SK-N-SH treated with all-trans-retinoic acid at 6 μM for 48 hours (cell line): ENCODE data around the gene TMEM143.

Experiments
- ARNTL ChIP-seq: fragments of 450-650 bp; formaldehyde crosslinking; IDR thresholded peaks from 2 replicates; pipeline ENCODE4 v1.5.0; 2020; ENCODE audit warnings: low read depth, mild to moderate bottlenecking, moderate library complexity, borderline replicate concordance
- CREB5 ChIP-seq: fragments of 250-450 bp; sonication (Bioruptor Pico); IDR thresholded peaks from 2 replicates; pipeline ENCODE4 v1.5.1; 2020; ENCODE audit warnings: low read depth, mild to moderate bottlenecking, moderate library complexity
- CSDC2 ChIP-seq: fragments of 250-450 bp; sonication (Bioruptor Pico); IDR thresholded peaks from 2 replicates; pipeline ENCODE4 v1.5.0; 2020; ENCODE audit warnings: mild to moderate bottlenecking, moderate library complexity
- GLIS3 ChIP-seq: fragments of 250-450 bp; sonication (Bioruptor Pico); IDR thresholded peaks from 2 replicates; pipeline ENCODE4 v1.5.0; 2020; ENCODE audit warnings: mild to moderate bottlenecking, moderate library complexity
- ISL1 ChIP-seq: fragments of 250-450 bp; sonication (Bioruptor Pico); IDR thresholded peaks from 2 replicates; pipeline ENCODE4 v2.1.2; 2022; ENCODE audit warnings: mild to moderate bottlenecking, moderate library complexity
- PPARA ChIP-seq: fragments of 250-450 bp; sonication (Bioruptor Pico); IDR thresholded peaks from 2 replicates; pipeline ENCODE4 v1.5.0; 2020; ENCODE audit warnings: mild to moderate bottlenecking, borderline replicate concordance
- RARB ChIP-seq: fragments of 250-450 bp; sonication (Bioruptor Pico); IDR thresholded peaks from 2 replicates; pipeline ENCODE4 v1.8.0; 2021; ENCODE audit warnings: mild to moderate bottlenecking, moderate library complexity
- ZC3H10 ChIP-seq: fragments of 250-450 bp; sonication (Bioruptor Pico); IDR thresholded peaks from 2 replicates; pipeline ENCODE4 v1.5.1; 2021; ENCODE audit warnings: mild to moderate bottlenecking, moderate library complexity

GRCh38 chr19:48363810-48364597 lies at the start of gene TMEM143, which contains the start of gene SYNGR4:
- TF ChIP-seq CREB5 (CRISPR knock-in tag), result no peak
- no peak for TF ChIP-seq PPARA (CRISPR knock-in tag)
- TF ChIP-seq ISL1 (CRISPR knock-in tag), result no peak
- no peak for TF ChIP-seq ARNTL (CRISPR knock-in tag)
- TF ChIP-seq ZC3H10 (CRISPR knock-in tag), result no peak
- no peak for TF ChIP-seq CSDC2
- no peak for TF ChIP-seq GLIS3 (CRISPR knock-in tag)
- no peak for TF ChIP-seq RARB
